ENCODE data around the gene TMUB2. TPM values are rescaled to one million over a fixed set of nuclear protein-coding genes. Genes with fewer than 3 reads are reported as not detected.
A peak's percentile ranks its signal among the peaks of the same experiment; 100 is the strongest.

TMUB2 gene
- total RNA-seq, 1 donor from 2014 or later = 19.0 TPM

DNA sequence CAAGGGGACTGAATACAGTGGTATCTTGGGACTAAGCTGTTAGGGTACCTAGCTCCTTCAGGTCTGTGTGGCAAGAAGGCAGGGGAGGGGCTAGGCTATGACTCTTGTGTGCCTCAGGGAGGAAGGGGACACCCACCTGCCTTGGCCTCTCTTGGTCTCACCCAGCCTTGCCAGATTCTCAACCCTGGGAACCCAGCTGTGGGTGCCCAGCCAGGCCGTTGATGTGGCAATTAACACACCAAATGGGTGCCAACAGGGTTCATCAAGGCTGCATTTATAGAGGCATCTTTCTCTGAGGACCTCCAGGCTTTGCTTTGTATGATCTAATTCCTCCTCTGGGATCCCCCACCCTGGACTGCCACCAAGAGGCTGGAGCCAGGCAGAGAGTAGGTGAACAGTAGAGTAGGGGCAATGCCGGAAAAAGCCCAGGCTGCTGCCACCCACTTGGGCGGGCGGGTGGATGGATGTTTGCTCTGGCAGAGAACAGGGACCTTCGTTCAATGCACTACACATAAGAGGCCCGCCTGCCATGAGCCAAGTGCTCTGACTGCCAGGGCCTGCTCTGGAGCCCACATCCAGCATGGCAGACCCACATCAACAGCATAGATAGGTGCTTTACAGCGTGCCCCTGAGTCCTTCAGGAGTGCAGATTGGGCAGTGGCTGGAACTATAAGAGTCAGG, 19.5 kb upstream of the TMUB2 start:
- intact Hi-C loops (cut with micrococcal nuclease) = loop anchor here (10.0 kb wide), 1 partner anchor 223 kb away; the partner anchor contains the start of gene PPY
- Mint-ChIP-seq H3K27ac (no peak overlapping the region), H3K9me3 (no peaks in the 10 kb centered on the region), H3K27me3 (no peaks in the 10 kb centered on the region), H3K4me3 (no peak overlapping the region), H3K36me3 (ENCODE audit: low read depth) (peaks cover 6% of the 10 kb centered on the region), H3K4me1 (peaks cover 6% of the 10 kb centered on the region)
- DNase-seq = no peak

DNA sequence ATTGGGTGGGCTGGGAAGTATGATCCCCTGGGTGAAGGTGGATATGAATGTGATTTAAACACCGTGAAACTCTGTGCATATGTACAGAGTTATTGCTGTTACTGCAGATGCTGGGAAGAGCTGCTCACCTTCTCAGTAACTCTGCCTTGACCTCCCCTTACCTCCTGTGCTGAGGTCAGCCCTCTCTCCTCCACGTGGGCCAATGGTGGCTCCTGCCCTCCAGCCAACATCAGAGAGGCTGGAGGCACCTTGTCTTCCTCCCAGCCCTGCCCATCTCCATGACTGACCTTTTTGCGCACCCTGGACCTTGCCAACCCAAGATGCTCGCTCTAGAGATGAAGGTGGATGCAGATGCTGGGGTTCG, 16.7 kb upstream of the TMUB2 start:
- Mint-ChIP-seq H3K4me1 (peaks cover 6% of the 10 kb centered on the region), H3K27me3 (no peaks in the 10 kb centered on the region), H3K9me3 (no peaks in the 10 kb centered on the region), H3K27ac (no peak overlapping the region), H3K4me3 (no peak overlapping the region), H3K36me3 (ENCODE audit: low read depth) (peaks cover 1% of the 10 kb centered on the region)
- intact Hi-C loops (cut with micrococcal nuclease) = no loop called here
- no peak for DNase-seq

DNA sequence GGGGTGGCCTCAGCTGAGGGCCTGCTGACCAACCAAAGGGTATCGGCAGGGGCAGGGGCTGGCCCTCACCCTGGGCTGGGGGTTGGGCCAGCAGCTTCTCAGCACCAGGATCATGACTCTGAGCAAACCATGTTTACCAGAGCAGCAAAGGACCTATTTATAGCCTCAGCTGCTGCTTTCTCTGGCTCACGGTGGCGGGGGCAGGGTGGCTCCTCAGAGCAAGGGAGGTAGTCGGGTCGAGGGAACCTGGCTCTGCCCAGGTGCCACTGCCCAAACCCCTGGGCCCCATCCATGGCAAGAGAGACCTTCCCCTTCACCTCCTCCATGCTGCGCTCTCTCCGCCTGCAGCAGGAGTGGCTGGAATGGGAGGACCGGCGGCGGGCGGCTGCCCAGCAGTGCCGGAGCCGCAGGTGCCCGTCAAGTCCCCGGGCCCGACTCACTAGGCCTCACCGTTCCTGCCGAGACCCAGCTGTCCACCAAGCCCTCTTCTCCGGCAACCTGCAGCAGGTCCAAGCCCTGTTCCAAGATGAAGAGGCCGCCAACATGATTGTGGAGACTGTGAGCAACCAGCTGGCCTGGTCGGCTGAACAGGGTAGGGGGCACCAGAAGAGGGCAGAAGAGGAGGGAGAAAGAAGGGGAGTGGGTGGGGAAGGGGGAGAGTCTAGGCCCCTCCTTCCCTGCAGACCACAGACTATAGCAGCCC, 16.1 kb upstream of the TMUB2 start, which contains the start of gene ASB16:
TSS of gene ASB16 (plus strand) at position 206 of the 703 bp plus-strand sequence. CDS start at position 292, 86 bp downstream.
- H3K36me3 Mint-ChIP-seq (ENCODE audit: low read depth) = peaks cover 2% of the 10 kb centered on the region
- H3K27ac Mint-ChIP-seq = no peak within 1 kb of the TSS
- no peak for DNase-seq
- H3K4me3 Mint-ChIP-seq = no peak within 1 kb of the TSS
- intact Hi-C loops (cut with micrococcal nuclease) = no loop called here
- H3K9me3 Mint-ChIP-seq = no peaks in the 10 kb centered on the region
- H3K4me1 Mint-ChIP-seq = peaks cover 6% of the 10 kb centered on the region
- H3K27me3 Mint-ChIP-seq = no peaks in the 10 kb centered on the region

GRCh38 chr17:44171931-44172455, 14.8 kb upstream of the TMUB2 start:
- Mint-ChIP-seq H3K4me1 (peaks cover 6% of the 10 kb centered on the region), H3K4me3 (no peak overlapping the region), H3K27ac (no peak overlapping the region), H3K9me3 (no peaks in the 10 kb centered on the region), H3K27me3 (no peaks in the 10 kb centered on the region), H3K36me3 (ENCODE audit: low read depth) (peaks cover 6% of the 10 kb centered on the region)
- DNase-seq = no peak
- intact Hi-C loops (cut with micrococcal nuclease) = no loop called here

- DNase-seq = no peak
- no peaks in the 10 kb centered on the region for H3K27me3 Mint-ChIP-seq
- H3K9me3 Mint-ChIP-seq = no peaks in the 10 kb centered on the region
- no peaks in the 10 kb centered on the region for H3K4me1 Mint-ChIP-seq
- peaks cover 13% of the 10 kb centered on the region for H3K36me3 Mint-ChIP-seq (ENCODE audit: low read depth)
- H3K4me3 Mint-ChIP-seq = no peak overlapping the region
- no peak overlapping the region for H3K27ac Mint-ChIP-seq
- intact Hi-C loops (cut with micrococcal nuclease) = no loop called here
These were observed 12.3 kb upstream of the TMUB2 start for GRCh38 chr17:44174427-44174826.

- Mint-ChIP-seq H3K27me3 (no peaks in the 10 kb centered on the region), H3K4me3 (no peak overlapping the region), H3K36me3 (ENCODE audit: low read depth) (peaks cover 14% of the 10 kb centered on the region), H3K9me3 (no peaks in the 10 kb centered on the region), H3K4me1 (no peaks in the 10 kb centered on the region), H3K27ac (no peak overlapping the region)
- no peak for DNase-seq
- intact Hi-C loops (cut with micrococcal nuclease) = no loop called here
These were observed 10.5 kb upstream of the TMUB2 start for GRCh38 chr17:44176257-44176656.

GRCh38 chr17:44176671-44177501, 9.9 kb upstream of the TMUB2 start:
- Mint-ChIP-seq H3K27me3 (no peaks in the 10 kb centered on the region), H3K9me3 (no peaks in the 10 kb centered on the region), H3K36me3 (ENCODE audit: low read depth) (peaks cover 18% of the 10 kb centered on the region), H3K4me1 (no peaks in the 10 kb centered on the region), H3K4me3 (no peak overlapping the region), H3K27ac (peak overlapping the region; percentile 20)
- intact Hi-C loops (cut with micrococcal nuclease) = no loop called here
- DNase-seq = no peak

DNA sequence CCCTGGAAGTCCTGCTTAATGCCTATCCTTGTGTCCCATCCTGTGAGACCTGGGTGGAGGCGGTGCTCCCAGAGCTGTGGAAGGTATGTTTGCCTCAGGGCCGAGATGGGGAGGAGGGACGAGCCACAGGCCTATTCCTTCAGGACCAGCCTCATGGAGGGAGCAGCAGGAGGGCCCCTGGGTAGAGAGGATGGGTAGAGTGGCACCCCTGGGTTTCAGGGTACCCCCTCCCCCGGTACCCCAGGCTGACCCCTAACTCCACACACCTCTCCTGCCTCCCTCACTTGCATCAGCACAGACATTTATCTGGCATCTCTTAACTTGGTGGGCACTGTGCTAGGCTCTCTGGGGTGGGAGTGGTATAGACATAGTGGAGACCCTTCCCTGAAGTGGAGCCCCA, 9.1 kb upstream of the TMUB2 start:
- H3K4me3 Mint-ChIP-seq = no peak overlapping the region

DNA sequence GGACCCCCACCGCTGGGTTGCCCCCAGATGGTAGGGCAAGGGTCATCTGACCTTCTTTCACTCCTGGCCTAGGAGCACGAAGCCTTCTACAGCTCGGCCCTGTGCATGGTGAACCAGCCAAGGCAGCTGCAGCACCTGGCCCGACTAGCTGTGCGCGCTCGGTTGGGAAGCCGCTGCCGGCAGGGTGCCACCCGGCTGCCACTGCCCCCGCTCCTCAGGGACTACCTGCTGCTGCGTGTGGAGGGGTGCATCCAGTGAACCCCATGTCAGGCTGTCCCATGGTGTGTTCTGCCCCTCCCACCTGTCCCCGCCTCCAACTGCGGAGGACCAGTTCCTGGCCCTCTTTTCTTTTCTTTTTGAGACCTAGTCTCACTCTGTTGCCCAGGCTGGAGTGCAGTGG, 8.6 kb upstream of the TMUB2 start:
- Mint-ChIP-seq H3K36me3 (ENCODE audit: low read depth) (peaks cover 25% of the 10 kb centered on the region), H3K27ac (no peak overlapping the region), H3K27me3 (no peaks in the 10 kb centered on the region), H3K4me3 (no peak overlapping the region), H3K9me3 (no peaks in the 10 kb centered on the region), H3K4me1 (no peaks in the 10 kb centered on the region)
- no peak for DNase-seq
- intact Hi-C loops (cut with micrococcal nuclease) = no loop called here

More for the DNA sequence above, 9.1 kb upstream of the TMUB2 start:
- no peak for DNase-seq
- no peaks in the 10 kb centered on the region for H3K4me1 Mint-ChIP-seq
- peaks cover 23% of the 10 kb centered on the region for H3K36me3 Mint-ChIP-seq (ENCODE audit: low read depth)
- H3K27ac Mint-ChIP-seq = no peak overlapping the region
- H3K27me3 Mint-ChIP-seq = no peaks in the 10 kb centered on the region
- no peaks in the 10 kb centered on the region for H3K9me3 Mint-ChIP-seq
- intact Hi-C loops (cut with micrococcal nuclease) = no loop called here

DNA sequence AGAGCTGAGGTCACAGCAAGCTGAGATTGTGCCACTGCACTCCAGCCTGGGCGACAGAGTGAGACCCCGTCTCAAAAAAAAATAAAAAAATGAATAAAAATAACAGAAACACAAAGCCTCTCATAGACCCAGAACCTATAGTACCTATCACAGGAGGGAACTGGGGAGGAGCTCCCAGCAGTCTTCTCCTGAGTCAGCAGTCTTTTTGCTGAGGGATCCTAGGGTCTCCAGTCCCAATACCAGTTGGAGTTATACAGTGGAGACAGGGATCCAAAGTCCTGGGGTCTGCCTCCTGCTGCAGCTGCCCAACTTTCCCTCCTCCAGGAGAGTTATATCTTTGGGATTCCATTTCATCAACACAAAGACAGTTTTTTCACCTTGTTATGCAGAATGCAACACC, 3.7 kb upstream of the TMUB2 start:
- Mint-ChIP-seq H3K4me1 (peaks cover 21% of the 10 kb centered on the region), H3K36me3 (ENCODE audit: low read depth) (peaks cover 22% of the 10 kb centered on the region), H3K27ac (no peak overlapping the region), H3K4me3 (no peak overlapping the region), H3K27me3 (no peaks in the 10 kb centered on the region), H3K9me3 (no peaks in the 10 kb centered on the region)
- intact Hi-C loops (cut with micrococcal nuclease) = no loop called here
- no peak for DNase-seq

DNA sequence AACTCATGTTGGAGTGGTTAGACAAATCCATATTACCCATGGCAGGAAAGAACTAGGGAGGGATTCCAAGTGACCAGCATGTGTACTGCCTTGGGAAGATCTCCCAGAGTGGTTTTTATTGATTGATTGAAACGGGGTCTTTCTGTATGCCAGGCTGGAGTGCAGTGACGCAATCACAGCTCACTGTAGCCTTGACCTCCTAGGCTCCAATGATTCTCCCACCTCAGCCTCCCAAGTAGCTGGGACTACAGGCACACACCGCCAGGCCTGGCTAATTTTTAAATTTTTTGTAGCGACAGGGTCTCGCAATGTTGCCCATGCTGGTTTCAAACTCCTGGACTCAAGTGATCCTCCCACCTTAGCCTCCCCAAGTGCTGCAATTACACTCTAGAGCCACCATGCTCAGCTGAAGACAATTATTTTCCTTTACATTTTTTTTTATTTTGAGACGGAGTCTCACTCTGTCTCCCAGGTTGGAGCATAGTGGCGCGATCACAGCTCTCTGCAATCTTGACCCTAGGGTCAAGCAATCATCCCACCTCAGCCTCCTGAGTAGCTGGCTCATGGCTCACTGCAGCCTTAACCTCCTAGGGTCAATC, 2.5 kb upstream of the TMUB2 start:
- Mint-ChIP-seq H3K27me3 (no peaks in the 10 kb centered on the region), H3K36me3 (ENCODE audit: low read depth) (peaks cover 17% of the 10 kb centered on the region), H3K27ac (no peak overlapping the region), H3K4me3 (no peak overlapping the region), H3K4me1 (peaks cover 31% of the 10 kb centered on the region), H3K9me3 (no peaks in the 10 kb centered on the region)
- intact Hi-C loops (cut with micrococcal nuclease) = no loop called here
- DNase-seq = no peak

GRCh38 chr17:44187131-44187899, 543 bp downstream of the TMUB2 start:
- Mint-ChIP-seq H3K4me1 (peaks cover 33% of the 10 kb centered on the region), H3K4me3 (peak overlapping the region; percentile 100), H3K36me3 (ENCODE audit: low read depth) (peaks cover 22% of the 10 kb centered on the region), H3K27me3 (no peaks in the 10 kb centered on the region), H3K27ac (peak overlapping the region; percentile 99), H3K9me3 (no peaks in the 10 kb centered on the region)
- no peak for DNase-seq
- intact Hi-C loops (cut with micrococcal nuclease) = loop anchor here (1.0 to 5.0 kb wide), 2 partner anchors 11 to 315 kb away; partner anchors contain the start of gene GPATCH8

All from activated CD4-positive, alpha-beta T cell treated with anti-CD3 and anti-CD28 coated beads, Interleukin-2, amount 10 ng/mL, durations not matched to agents 24 days and 14 days (primary cell).